ENCODE measurements around the gene SLC25A20. TPM values are rescaled to one million over a fixed set of nuclear protein-coding genes. Genes with fewer than 3 reads are reported as not detected.

SLC25A20 gene
- total and polyA plus RNA-seq, 4 donors: 36.9 to 223 (median 86.5) TPM

DNA sequence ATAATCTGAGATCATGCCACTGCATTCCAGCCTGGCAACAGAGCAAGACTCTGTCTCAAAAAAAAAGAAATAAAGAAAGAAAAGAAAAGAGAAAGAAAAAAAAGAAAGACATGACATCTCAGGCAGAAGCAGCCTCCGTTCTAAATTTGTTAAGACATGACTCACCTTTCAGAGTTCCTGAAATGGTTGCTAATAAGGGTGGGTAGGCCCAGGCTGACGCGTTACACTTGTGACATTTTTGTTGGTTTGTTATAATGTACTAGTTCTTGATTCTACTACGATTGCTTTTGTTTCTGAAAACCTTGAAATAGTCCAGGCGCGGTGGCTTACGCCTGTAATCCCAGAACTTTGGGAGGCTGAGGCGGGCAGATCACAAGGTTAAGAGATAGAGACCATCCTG is 21.0 kb downstream of the SLC25A20 start (continued):
- TF ChIP-seq, protein P1, sequence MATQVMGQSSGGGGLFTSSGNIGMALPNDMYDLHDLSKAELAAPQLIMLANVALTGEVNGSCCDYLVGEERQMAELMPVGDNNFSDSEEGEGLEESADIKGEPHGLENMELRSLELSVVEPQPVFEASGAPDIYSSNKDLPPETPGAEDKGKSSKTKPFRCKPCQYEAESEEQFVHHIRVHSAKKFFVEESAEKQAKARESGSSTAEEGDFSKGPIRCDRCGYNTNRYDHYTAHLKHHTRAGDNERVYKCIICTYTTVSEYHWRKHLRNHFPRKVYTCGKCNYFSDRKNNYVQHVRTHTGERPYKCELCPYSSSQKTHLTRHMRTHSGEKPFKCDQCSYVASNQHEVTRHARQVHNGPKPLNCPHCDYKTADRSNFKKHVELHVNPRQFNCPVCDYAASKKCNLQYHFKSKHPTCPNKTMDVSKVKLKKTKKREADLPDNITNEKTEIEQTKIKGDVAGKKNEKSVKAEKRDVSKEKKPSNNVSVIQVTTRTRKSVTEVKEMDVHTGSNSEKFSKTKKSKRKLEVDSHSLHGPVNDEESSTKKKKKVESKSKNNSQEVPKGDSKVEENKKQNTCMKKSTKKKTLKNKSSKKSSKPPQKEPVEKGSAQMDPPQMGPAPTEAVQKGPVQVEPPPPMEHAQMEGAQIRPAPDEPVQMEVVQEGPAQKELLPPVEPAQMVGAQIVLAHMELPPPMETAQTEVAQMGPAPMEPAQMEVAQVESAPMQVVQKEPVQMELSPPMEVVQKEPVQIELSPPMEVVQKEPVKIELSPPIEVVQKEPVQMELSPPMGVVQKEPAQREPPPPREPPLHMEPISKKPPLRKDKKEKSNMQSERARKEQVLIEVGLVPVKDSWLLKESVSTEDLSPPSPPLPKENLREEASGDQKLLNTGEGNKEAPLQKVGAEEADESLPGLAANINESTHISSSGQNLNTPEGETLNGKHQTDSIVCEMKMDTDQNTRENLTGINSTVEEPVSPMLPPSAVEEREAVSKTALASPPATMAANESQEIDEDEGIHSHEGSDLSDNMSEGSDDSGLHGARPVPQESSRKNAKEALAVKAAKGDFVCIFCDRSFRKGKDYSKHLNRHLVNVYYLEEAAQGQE (IDR thresholded peaks at IDR 0.05): no peak

GRCh38 chr3:48863122-48863521 is 35.6 kb downstream of the SLC25A20 start:
- TF ChIP-seq JUND (IDR thresholded peaks at IDR 0.05): no peak
- no peak for TF ChIP-seq HNF4G (IDR thresholded peaks at IDR 0.05)
- TF ChIP-seq FOXA2 (IDR thresholded peaks at IDR 0.05): no peak
- no peak for TF ChIP-seq SP1 (IDR thresholded peaks at IDR 0.05)
- TF ChIP-seq EGR1 (IDR thresholded peaks at IDR 0.05; ENCODE audit: low read depth in 2 of 2): no peak
- TF ChIP-seq GABPA (IDR thresholded peaks at IDR 0.05 in 1 of 2, conservative IDR thresholded peaks at IDR 0.05 in 1 of 2): no peak
- TF ChIP-seq, protein P2, sequence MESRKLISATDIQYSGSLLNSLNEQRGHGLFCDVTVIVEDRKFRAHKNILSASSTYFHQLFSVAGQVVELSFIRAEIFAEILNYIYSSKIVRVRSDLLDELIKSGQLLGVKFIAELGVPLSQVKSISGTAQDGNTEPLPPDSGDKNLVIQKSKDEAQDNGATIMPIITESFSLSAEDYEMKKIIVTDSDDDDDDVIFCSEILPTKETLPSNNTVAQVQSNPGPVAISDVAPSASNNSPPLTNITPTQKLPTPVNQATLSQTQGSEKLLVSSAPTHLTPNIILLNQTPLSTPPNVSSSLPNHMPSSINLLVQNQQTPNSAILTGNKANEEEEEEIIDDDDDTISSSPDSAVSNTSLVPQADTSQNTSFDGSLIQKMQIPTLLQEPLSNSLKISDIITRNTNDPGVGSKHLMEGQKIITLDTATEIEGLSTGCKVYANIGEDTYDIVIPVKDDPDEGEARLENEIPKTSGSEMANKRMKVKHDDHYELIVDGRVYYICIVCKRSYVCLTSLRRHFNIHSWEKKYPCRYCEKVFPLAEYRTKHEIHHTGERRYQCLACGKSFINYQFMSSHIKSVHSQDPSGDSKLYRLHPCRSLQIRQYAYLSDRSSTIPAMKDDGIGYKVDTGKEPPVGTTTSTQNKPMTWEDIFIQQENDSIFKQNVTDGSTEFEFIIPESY (IDR thresholded peaks at IDR 0.05): no peak
- over 99% methylated on average over 3 of the region's 3 CpGs for WGBS

GRCh38 chr3:48859206-48859605 is 39.5 kb downstream of the SLC25A20 start:
- H3K27ac ChIP-seq (ENCODE audit: low read depth in 1 of 2, low read length in 2 of 2): no peak overlapping the region
- H3K9me3 ChIP-seq (ENCODE audit: control insufficient read depth in 4 of 4, low read length in 3 of 4): no peaks in the 10 kb centered on the region
- H3K36me3 ChIP-seq (ENCODE audit: control insufficient read depth in 4 of 4, insufficient read depth in 3 of 4, low read depth in 1 of 4, low read length in 3 of 4): peaks cover 9 to 45% (median 41%) of the 10 kb centered on the region in 4 donors
- H3K4me1 ChIP-seq (ENCODE audit: control insufficient read depth in 4 of 4, insufficient read depth in 4 of 4, low read length in 3 of 4): peaks cover 0 to 2% (median 0%) of the 10 kb centered on the region in 4 donors
- no peak overlapping the region for H3K9ac ChIP-seq (ENCODE audit: low read depth in 1 of 2, low read length in 2 of 2)
- no peak for TF ChIP-seq RAD21 (IDR thresholded peaks at IDR 0.05)
- TF ChIP-seq JUND (IDR thresholded peaks at IDR 0.05): no peak
- TF ChIP-seq FOXA1 (IDR thresholded peaks at IDR 0.05): no peak
- TF ChIP-seq GABPA (IDR thresholded peaks at IDR 0.05 in 1 of 2, conservative IDR thresholded peaks at IDR 0.05 in 1 of 2): no peak
- no peak for TF ChIP-seq TAF1 (conservative IDR thresholded peaks at IDR 0.05)
- no peak for TF ChIP-seq MAX (IDR thresholded peaks at IDR 0.05)
- TF ChIP-seq, protein P2 (IDR thresholded peaks at IDR 0.05): no peak
- TF ChIP-seq EGR1 (IDR thresholded peaks at IDR 0.05; ENCODE audit: low read depth in 2 of 2): no peak
- no peak for TF ChIP-seq HNF4G (IDR thresholded peaks at IDR 0.05)
- no peak for TF ChIP-seq NR2F2 (IDR thresholded peaks at IDR 0.05)
- TF ChIP-seq, protein P1 (IDR thresholded peaks at IDR 0.05): no peak
- TF ChIP-seq FOXA2 (IDR thresholded peaks at IDR 0.05): no peak
- no peak for TF ChIP-seq SP1 (IDR thresholded peaks at IDR 0.05)
- H3K4me3 ChIP-seq (ENCODE audit: low read depth in 1 of 3, low read length in 3 of 3): no peak overlapping the region
- H3K27me3 ChIP-seq (ENCODE audit: control insufficient read depth in 4 of 4, insufficient read depth in 4 of 4, low read length in 3 of 4): no peaks in the 10 kb centered on the region
- no peak for DNase-seq (ENCODE audit: low spot score)
- 89% methylated on average over 2 of the region's 2 CpGs for WGBS

More at GRCh38 chr3:48863122-48863521, 35.6 kb downstream of the SLC25A20 start:
- Histone ChIP-seq H3K9me3 (ENCODE audit: control insufficient read depth in 4 of 4, low read length in 3 of 4) (no peaks in the 10 kb centered on the region), H3K27ac (ENCODE audit: low read depth in 1 of 2, low read length in 2 of 2) (no peak overlapping the region), H3K27me3 (ENCODE audit: control insufficient read depth in 4 of 4, insufficient read depth in 4 of 4, low read length in 3 of 4) (no peaks in the 10 kb centered on the region), H3K4me3 (ENCODE audit: low read depth in 1 of 3, low read length in 3 of 3) (no peak overlapping the region), H3K36me3 (ENCODE audit: control insufficient read depth in 4 of 4, insufficient read depth in 3 of 4, low read depth in 1 of 4, low read length in 3 of 4) (peaks cover 4 to 30% (median 24%) of the 10 kb centered on the region in 4 donors), H3K9ac (ENCODE audit: low read depth in 1 of 2, low read length in 2 of 2) (no peak overlapping the region), H3K4me1 (ENCODE audit: control insufficient read depth in 4 of 4, insufficient read depth in 4 of 4, low read length in 3 of 4) (peaks cover 2 to 15% (median 12%) of the 10 kb centered on the region in 4 donors)
- no peak for DNase-seq (ENCODE audit: low spot score)
